ENCODE measurements around the gene TYK2. TPM values are rescaled to one million over a fixed set of nuclear protein-coding genes. Genes with fewer than 3 reads are reported as not detected.

Gene TYK2
- total RNA-seq, 2 donors from 2014 or later, result 72.4 to 168 TPM

DNA sequence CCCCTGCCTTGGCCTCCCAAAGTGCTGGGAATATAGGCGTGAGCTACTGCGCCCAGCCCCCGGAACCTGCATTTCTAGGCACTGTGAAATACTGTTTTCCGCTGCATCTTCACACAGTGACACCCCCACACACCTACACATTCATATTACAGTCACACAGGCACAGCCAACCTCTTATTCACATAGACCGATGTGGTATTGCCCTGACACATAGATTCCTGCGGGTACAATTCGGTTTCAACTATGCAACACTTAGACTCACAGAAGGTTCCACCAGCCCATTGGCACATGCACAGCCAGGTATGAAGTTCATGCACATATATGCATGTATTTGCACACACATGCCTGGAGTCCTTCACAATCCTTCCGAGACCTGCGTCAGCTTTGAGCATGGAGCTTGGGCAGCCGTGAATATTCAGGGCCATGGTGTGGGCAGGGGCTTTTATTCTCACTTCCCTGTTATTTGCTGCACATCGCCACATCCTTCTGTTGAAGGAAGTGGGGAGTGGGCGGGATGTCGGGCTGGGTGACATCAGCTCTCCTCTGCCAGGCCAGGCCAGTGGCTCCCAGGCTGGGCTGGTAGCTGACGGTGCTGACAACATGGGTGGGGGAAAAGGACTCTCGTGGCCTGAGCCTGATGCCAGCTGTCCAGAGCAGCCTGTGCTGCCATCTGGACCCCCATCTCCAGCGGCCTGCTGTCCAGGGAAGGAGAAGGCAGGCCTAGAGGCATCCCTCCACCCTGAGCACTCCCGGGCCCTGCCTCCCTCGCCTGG lies 28.3 kb upstream of the TYK2 start:
- Histone ChIP-seq H3K36me3 (replicated peaks in 1 of 2; ENCODE audit: insufficient read depth in 1 of 2, low read depth in 2 of 2) (no peaks in the 10 kb centered on the region), H3K27me3 (peaks cover 0 to 10% of the 10 kb centered on the region in 2 donors), H3K27ac (peak overlapping the region in 1 of 4 donors; percentile 59), H3K4me1 (peaks cover 14% of the 10 kb centered on the region), H3K4me3 (no peak overlapping the region), H3K9me3 (no peaks in the 10 kb centered on the region)
- TF ChIP-seq POLR2A (IDR thresholded peaks at IDR 0.05), result peak in 1 of 3 donors; percentile 28
- TF ChIP-seq, protein P1, sequence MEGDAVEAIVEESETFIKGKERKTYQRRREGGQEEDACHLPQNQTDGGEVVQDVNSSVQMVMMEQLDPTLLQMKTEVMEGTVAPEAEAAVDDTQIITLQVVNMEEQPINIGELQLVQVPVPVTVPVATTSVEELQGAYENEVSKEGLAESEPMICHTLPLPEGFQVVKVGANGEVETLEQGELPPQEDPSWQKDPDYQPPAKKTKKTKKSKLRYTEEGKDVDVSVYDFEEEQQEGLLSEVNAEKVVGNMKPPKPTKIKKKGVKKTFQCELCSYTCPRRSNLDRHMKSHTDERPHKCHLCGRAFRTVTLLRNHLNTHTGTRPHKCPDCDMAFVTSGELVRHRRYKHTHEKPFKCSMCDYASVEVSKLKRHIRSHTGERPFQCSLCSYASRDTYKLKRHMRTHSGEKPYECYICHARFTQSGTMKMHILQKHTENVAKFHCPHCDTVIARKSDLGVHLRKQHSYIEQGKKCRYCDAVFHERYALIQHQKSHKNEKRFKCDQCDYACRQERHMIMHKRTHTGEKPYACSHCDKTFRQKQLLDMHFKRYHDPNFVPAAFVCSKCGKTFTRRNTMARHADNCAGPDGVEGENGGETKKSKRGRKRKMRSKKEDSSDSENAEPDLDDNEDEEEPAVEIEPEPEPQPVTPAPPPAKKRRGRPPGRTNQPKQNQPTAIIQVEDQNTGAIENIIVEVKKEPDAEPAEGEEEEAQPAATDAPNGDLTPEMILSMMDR (IDR thresholded peaks at IDR 0.05), result no peak
- WGBS, 2 donors, result 47 to 66% methylated on average over 12 to 16 of the region's 18 CpGs
- DNase-seq, result peak in 1 of 4 donors; percentile 73
- intact Hi-C loops (cut with DNase I), result no loop called here
- no peak for ATAC-seq

DNA sequence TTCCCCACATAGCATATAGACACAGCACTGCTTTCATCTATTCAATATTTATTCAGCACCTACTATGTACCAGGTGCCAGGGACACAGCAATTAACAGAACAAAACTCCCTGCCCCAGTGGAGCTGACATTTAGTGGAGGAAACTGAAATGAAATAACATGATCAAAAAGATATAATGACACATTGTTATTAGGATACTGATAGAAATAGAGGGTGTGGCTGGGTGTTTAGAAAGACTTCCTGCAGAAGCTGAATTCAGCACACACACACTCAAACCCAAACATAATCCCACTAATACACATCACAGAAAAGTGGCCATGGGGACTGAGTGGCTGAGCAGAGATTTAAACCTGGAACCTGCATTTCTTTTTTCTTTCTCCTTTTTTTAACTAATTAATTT lies 26.7 kb upstream of the TYK2 start:
- Histone ChIP-seq H3K9me3 (no peaks in the 10 kb centered on the region), H3K36me3 (replicated peaks in 1 of 2; ENCODE audit: insufficient read depth in 1 of 2, low read depth in 2 of 2) (no peaks in the 10 kb centered on the region), H3K27ac (no peak overlapping the region), H3K4me1 (peaks cover 21% of the 10 kb centered on the region), H3K4me3 (no peak overlapping the region), H3K27me3 (peaks cover 0 to 10% of the 10 kb centered on the region in 2 donors)
- intact Hi-C loops (cut with DNase I), result no loop called here
- TF ChIP-seq, protein P1 (IDR thresholded peaks at IDR 0.05), result no peak
- no peak for TF ChIP-seq POLR2A (IDR thresholded peaks at IDR 0.05)
- ATAC-seq, result no peak
- no peak for DNase-seq

DNA sequence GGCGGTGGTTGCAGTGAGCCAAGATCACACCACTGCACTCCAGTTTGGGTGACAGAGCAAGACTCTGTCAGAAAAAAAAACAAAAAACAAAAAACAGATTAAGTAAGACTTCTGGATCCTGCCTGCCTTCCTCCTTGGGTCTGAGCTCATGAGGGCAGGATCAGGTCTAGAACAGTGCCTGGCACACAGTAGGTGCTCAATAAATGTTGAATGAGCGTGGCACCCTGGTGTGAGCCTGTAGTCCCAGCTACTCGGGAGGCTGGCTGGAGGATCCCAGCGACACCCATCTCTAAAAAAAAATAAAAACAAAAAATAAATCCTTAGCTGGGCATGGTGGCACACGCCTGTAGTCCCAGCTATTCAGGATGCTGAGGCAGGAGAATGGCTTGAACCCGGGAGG lies 25.8 kb upstream of the TYK2 start:
- Histone ChIP-seq H3K27me3 (peaks cover 0 to 10% of the 10 kb centered on the region in 2 donors), H3K4me1 (peaks cover 30% of the 10 kb centered on the region), H3K4me3 (no peak overlapping the region), H3K27ac (no peak overlapping the region), H3K9me3 (no peaks in the 10 kb centered on the region), H3K36me3 (replicated peaks in 1 of 2; ENCODE audit: insufficient read depth in 1 of 2, low read depth in 2 of 2) (no peaks in the 10 kb centered on the region)
- intact Hi-C loops (cut with DNase I), result no loop called here
- no peak for TF ChIP-seq POLR2A (IDR thresholded peaks at IDR 0.05)
- TF ChIP-seq, protein P1 (IDR thresholded peaks at IDR 0.05), result no peak
- WGBS, 2 donors, result 52 to 70% methylated on average over 6 of the region's 6 CpGs
- DNase-seq (no peak), ATAC-seq (no peak)

GRCh38 chr19:10404888-10405820 lies 24.8 kb upstream of the TYK2 start:
- Histone ChIP-seq H3K27me3 (peaks cover 0 to 10% of the 10 kb centered on the region in 2 donors), H3K4me3 (no peak overlapping the region), H3K4me1 (peaks cover 40% of the 10 kb centered on the region), H3K27ac (no peak overlapping the region), H3K9me3 (no peaks in the 10 kb centered on the region), H3K36me3 (replicated peaks in 1 of 2; ENCODE audit: insufficient read depth in 1 of 2, low read depth in 2 of 2) (no peaks in the 10 kb centered on the region)
- ATAC-seq (no peak), DNase-seq (no peak)
- 5 to 12% methylated on average over 29 to 43 of the region's 43 CpGs for WGBS, 2 donors
- TF ChIP-seq, protein P1 (IDR thresholded peaks at IDR 0.05), result no peak
- TF ChIP-seq POLR2A (IDR thresholded peaks at IDR 0.05), result no peak
- intact Hi-C loops (cut with DNase I), result no loop called here

All from body of pancreas (tissue), 4 donors.